Left colon (tissue), 2 donors: ENCODE data around the gene MYBPC3. TPM values are rescaled to one million over a fixed set of nuclear protein-coding genes. Genes with fewer than 3 reads are reported as not detected.

Experiments
- ATAC-seq: fragments of 200-7000 bp; cut with Tn5 transposase; one replicate; pipeline ENCODE4 v1.9.1; 2020; ENCODE audit warnings: mild to moderate bottlenecking, moderate library complexity
- DNase-seq, 2 donors: peaks; one replicate each; pipeline ENCODE4 v3.0.0-alpha.2; 2020
- intact Hi-C, 2 donors: fragments of 100-400 bp; cut with DNase I in 1 of 2; cut with micrococcal nuclease in 1 of 2; formaldehyde crosslinking; loops; one replicate each; pipeline versions ENCODE4 v1.11.2 to v1.14.0; 2022; cut with DNase I, micrococcal nuclease
- long read RNA-seq: library from polyadenylated mRNA; unstranded; transcript quantifications from one replicate; pipeline ENCODE4 v2.0.0, GENCODE V29; 2021
- total RNA-seq, 2 donors: library from RNA; stranded (reverse); fragmentation: NEBNext Ultra II Directional; extraction: Animal tissue kit (Norgen Biotek cat#: 25700); gene quantifications; one replicate each; pipeline ENCODE4 v1.2.1, GENCODE V29; 2021
- donor health status: DM: no; HTN: no; CAD: no.
- donor health status: DM: yes; HTN: yes; CAD: no.

The MYBPC3 gene
- not detected for total RNA-seq
- long read RNA-seq, partial matches to known transcripts, result 0 of 1 reads
- long read RNA-seq, other reads (novel, unspliced or antisense), result 1 of 1 reads

DNA sequence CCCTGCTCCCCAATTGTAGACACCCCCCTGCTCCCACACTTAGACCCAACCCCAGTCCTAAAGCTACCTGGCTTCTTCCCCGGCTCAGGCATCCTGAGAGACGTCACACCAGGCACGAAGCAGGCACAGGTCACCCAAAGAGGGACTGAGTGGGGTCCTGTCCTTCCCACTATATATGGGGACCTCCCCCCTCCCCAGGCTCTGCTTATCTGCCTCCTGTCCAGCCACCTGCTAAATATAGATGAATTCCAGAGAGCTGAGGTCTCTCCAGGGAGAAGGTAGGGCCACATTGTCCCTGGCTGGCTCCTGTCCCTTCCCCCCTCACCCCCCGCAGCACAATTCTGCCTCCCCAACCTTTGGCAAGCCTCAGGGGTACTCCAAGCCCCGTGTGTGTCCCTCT lies at the start of gene MYBPC3:
Gene MYBPC3, minus strand, starts transcription at position 147 of the 400 bp plus-strand sequence. Its CDS starts 55 bp downstream, at position 92.
- no peak for ATAC-seq
- no peak for DNase-seq
- intact Hi-C loops, result no loop called here

DNA sequence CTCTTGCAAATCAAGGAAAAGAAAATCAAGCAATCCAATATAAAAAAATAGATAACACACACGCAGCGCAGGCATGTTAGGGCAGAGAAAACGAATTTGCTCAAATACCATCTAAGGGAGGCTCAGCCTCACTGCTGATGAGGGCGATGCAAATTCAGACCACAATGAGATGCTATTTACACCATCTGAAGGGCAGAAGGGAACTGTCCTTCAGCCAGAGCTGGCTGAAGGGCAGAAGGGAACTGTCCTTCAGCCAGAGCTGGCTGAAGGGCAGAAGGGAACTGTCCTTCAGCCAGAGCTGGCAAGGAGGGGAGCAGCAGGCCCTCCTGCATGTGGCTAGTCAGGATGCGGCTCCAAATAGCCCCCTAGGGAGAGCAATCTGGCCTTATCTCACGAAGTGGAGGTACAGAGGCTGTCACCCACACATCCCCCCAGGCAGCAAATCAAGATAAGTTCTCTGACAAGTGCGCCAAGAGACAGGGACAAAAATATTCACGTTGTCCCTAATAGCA lies 48.3 kb upstream of the MYBPC3 start:
- DNase-seq (no peak), ATAC-seq (peak; percentile 44)
- intact Hi-C loops, result no loop called here

DNA sequence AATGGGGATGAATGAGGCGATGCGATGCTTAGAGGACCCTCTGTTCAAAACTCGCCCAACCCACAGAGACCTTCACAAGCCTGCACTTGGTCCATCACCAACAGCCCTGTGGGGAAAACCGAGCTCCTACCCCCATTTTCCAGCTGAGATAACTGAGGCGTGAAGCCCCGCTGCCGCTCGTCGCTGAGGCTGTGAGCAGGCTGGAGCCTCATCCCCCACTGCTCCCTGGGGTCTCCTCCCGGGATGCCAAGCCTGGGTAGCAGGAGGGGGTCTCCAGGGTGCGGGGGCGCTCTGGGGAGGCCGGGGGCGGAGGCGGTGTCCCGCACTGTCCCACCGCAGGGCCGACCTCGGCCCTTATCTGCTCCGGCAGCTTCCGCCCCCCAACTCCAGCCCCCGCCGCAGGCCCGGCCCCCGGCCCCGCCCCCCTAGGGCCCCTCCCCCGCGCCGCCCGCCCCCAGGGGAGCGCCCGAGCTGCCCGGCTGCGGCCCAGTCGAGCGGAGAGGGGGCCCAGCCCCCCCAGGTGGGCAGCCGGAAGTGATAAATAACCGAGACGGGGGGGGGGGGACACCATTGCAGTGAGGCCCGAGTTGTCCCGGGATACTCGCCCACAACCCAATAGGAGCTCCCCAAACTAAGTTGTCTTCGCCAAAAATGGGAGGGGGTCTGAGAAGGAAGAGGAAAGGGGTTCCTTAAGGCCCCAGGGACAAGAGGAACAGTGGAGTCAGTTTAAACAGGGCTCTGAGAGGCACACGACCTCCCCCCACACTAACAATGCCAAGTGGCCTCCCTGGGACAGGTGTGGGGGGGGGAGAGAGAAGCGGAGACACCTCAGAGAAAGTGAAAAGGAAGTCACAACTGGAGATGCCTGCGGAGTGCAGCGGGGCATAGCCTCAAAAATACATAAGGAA lies 47.6 kb upstream of the MYBPC3 start:
- intact Hi-C loops, result no loop called here
- DNase-seq (peak in 1 of 2 donors; percentile 38), ATAC-seq (peak; percentile 75)

DNA sequence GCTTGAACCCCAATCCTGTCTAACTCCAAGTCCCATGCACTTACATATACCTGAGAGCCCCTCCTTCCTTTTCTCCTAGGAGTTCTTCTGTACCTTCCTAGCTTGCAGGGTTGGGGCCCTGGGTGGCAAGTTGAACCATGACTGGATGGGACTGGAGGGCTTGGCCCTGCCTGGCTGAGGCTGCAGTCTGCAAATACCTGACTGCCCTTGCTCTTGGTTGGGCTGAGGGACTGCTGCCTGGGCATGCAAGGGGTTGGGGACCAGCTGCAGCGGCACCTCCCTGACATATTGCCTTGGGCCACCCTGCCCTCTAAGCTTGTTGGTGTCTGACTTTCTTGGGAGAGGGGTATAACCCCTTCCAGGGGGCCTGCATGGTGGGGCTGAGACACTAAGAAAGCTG lies 46.0 kb upstream of the MYBPC3 start:
- intact Hi-C loops, result no loop called here
- DNase-seq, result no peak
- no peak for ATAC-seq

DNA sequence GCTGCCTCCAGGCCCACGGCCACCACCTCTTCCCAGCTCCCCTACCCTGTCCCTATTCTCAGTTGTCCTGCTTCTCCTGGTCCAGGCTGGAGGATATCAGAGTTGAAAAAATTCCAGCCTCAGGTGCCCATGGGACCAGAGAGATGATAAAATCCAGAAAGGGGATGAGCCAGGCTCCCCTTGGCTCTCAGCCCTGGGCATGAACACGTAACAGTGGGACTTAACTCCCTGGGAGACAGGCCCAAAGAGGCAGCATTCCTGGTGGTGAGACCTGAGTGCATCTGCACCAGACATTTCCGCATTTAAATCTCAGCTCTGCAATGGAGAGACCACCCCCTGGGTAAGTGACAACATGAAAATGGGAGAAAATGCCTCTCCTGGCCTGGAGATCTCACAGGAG lies 45.5 kb upstream of the MYBPC3 start:
- DNase-seq (no peak), ATAC-seq (no peak)
- intact Hi-C loops, result no loop called here

DNA sequence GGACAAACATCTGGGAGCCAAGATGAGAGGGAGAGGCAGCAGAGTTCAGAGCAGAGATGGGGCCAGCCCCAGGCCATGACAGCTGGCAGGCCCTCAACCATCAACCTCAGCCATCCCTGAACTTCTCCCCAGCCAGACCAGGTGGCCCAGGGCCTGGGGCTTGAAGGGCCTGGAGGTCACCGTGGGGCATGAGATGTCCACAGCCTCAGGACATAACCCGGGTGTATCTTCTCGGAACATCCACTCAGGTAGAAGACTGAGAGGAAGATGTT lies 43.5 kb upstream of the MYBPC3 start:
- ATAC-seq (no peak), DNase-seq (no peak)
- intact Hi-C loops, result no loop called here

DNA sequence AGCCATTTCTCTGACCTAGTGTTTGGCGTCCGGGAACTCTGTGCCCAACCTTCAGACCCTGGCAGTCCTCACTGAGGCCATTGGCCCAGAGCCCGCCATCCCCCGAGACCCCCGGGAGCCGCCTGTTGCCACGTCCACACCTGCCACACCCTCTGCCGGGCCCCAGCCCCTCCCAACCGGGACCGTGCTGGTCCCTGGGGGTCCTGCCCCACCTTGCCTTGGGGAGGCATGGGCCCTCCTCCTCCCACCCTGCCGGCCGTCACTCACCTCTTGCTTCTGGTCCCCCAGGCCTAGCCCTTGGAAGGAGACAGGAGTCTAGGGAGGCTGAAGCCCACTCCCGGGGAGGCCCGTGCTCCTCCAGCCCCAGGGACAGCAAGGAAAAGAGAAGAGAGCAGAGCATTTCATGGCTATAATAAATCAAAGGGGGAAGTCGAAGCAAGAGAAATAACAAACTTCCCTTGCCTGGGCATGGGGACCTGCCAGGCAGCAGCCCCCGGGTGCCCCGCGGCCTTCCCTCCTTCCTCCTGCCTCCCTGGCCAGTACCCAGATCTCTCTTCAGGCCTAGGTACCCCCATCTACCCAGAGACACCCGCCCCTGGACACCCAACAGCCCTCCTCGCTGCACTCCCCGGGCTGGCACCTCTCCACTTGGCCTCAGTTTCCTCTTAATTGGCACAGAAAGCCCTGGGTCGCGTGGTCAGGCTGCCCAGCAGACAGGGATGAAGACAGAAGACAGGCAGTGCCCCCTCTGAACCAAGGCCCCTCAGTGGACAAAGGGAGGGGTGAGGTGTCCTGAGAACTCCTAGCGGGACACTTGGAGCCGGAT lies 42.9 kb upstream of the MYBPC3 start:
- no peak for DNase-seq

DNA sequence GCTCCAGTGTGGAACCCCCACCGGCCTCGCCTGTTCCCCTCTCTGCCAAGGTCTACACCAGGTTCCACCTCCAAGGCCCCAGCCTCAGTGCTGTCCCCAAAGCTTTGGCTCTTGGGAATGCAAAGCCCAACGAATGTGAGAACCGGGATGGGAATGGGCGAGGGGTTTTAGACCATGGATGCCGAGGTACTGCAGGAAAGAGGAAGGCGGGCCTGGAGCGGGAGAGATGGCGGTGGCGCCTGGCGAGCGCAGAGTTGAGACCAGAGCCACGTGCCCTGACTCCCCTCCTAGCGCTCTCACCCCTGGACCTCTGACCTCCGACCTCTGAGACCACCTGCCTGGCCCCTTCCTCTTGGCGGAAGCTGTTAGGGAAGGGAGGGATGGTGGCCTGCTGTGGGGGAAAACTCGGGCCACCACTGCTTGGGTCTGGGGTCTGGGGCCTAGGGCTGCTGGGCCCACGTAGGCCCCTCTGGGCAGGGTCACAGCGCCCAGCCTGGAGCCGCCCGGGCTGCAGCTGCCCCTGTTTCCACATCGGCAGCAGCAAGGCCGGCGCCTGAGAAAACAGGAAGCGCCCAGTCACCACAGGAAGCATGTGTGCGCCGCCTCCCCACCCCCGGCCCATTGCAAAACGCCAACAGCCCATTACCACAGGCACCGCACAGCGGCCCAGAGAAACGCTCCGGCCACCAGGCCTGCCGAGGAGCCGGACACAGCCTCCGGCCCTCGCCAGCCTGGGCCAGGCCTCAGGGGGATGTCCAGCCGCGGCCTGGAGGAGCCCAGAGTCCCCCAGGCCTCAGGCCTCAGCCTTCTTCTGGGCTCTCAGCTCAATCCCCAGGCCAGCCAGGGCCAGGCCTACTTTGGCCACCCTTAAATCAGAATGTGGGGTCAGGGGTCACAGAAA lies 42.1 kb upstream of the MYBPC3 start:
- ATAC-seq (peak; percentile 56), DNase-seq (peak in 1 of 2 donors; percentile 57)
- intact Hi-C loops, result no loop called here

More for the DNA sequence above, 42.9 kb upstream of the MYBPC3 start:
- ATAC-seq, result no peak
- intact Hi-C loops, result no loop called here

DNA sequence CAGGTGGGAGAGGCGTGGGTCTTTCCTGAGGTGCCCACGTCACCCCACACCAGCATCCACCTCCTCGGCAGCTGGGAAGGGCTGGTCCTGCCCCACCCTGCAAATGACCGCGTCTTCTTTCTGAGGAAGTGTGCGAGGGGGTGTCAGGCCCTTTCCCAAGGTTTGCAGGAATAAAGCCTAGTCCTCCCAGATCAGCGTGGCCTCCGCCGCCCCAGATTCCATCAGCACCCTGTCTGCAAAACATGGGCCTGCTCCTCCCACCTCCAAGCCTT lies 41.5 kb upstream of the MYBPC3 start:
- intact Hi-C loops, result no loop called here
- DNase-seq (no peak), ATAC-seq (no peak)

DNA sequence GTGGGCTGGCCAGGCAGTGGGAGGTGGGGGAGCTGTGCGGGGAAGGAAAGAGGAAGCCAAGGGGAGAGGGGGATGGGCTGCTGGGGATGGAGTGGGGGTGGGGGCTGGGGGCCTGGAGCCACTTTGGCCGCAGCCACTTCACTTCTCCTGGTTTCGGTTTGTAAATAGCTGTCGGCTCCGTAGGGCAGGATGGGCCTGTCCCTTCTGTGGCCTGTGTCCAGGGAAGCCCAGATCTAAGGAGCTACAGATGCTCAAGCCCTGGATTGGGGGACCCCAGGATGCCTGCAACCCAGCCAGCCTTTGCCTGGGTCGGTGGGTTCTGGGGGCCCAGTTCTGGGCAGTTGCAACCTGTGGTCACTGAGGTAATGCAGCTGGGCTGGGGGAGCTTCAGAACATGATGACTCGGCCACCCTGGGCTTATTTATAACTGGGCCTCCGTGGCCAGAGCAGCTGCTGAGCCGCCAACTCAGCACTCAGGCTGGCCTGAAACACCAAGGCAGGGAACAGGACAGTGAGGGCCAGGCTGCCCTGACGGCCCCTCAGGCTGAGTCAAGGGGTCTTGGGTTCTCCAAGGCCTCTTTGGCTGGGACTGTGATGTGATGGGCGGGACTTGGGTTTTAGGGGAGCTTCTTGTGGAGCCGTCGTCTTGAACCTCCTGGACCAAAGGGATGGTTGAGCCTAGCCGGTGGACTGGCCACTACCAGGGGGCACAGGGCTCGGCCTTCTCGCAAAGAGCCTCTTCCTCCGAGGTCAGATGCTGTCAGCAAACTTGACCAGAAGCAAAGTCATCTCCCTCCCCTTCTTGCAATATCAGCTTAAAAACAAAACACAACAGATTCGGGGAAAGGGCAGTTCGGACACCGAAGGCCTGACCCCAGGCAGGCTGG lies 40.9 kb upstream of the MYBPC3 start:
- intact Hi-C loops, result no loop called here
- DNase-seq, result no peak
- peak; percentile 29 for ATAC-seq

DNA sequence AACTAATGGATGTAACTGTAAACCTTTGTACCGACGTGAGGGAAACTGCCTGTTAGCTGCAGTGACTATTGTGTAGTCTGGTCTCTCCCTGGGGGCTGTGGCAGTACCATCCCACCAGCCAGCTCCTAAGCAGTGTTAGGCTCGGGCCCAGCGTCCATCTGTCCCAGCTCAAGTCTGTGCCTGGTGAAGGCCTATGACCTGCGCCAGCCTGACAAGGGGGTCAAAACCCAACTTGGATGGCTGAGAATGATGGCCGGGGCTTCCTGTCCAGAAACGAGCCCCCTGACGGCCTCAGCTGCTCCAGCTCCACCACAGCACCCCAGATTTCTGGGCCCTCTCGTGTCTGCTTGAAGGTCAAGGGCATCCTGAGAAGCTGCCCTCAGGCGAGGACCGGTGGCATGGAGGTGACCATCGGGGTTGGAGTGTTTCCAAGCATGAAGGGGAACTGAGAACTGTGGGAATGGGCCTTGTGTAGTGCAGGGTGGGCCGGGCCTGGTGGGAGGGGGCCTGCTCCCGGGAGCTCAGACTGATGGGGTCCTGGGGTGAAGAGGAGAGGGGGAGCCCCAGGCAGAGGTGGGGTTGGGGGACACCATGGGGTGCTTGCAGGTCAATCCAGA lies 40.2 kb upstream of the MYBPC3 start:
- DNase-seq (no peak), ATAC-seq (no peak)
- intact Hi-C loops, result no loop called here

DNA sequence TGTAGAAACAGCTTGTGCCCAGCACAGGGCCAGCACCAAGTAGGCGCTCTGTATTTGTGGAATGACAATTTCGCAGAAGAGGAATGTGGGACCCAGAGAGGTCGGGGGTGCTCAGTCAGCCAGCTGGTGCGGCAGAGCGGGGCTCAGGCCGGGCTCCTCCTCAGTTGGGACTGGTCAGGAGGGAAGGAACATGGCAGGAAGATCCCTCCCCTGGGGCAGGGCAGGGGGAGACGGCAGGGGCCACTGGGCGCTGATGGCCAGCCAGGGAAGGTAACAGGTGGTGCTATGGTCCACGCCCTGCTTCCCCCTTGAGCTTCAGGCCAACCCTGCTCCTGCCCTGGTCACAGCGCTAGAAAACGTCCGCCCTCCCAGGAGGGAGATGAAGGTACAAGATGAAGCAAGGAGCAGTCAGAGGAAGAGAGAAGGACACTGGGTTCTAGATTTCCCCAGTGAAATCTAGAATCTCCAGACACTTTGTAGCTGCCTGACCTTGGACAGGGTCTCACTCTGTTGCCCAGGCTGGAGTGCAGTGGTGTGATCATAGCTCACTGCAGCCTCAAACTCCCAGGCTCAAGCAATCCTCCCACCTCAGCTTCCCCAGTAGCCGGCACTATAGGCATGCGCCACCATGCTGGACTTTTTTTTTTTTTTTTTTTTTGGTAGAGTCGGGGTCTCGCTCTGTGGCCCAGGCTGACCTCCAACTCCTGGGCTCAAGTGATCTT lies 39.4 kb upstream of the MYBPC3 start:
- DNase-seq (no peak), ATAC-seq (no peak)
- intact Hi-C loops, result no loop called here

DNA sequence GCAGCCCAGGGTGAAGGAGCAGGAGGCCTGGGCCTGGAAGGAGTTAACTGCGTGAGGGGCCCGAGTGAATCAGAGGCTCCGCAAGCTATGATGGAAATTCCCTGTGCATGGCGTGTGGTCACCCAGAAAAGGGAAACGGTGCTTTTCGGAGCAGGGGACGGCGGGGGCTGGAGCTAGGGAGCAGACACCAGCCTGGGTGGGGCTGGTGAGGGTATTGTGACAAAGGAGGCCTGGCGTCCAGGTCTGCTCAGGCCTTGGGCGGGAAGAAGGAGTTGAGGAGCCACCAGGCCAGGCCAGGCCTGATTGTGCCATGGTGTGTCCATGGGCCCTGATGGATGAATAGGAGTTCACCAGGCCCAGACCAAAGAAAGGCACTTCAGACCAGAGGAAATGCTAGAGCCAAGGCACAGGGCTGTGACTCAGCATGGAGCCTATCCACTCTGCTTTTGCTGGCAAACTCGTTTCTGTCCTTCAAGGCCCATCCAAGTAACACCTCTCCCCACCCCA lies 38.6 kb upstream of the MYBPC3 start:
- intact Hi-C loops, result no loop called here
- no peak for DNase-seq

DNA sequence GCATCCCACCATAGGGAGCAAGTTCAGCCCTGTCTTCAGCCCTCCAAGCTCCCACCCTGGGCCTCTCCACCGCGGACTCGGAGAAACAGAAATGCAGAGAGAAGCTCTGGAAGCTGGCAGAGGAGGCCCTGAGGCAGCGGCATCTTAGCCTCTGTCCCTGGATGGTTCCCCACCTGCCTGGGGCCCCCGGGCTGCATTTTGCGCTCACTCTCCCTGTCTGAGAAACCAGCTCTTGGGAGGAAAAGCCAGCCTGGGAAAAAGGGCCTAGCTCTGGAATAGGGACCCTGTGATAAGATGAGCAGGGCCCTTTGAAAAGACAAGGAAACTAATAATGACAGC lies 37.9 kb upstream of the MYBPC3 start:
- intact Hi-C loops, result no loop called here
- DNase-seq, result no peak
- no peak for ATAC-seq

More for the DNA sequence above, 38.6 kb upstream of the MYBPC3 start:
- no peak for ATAC-seq

DNA sequence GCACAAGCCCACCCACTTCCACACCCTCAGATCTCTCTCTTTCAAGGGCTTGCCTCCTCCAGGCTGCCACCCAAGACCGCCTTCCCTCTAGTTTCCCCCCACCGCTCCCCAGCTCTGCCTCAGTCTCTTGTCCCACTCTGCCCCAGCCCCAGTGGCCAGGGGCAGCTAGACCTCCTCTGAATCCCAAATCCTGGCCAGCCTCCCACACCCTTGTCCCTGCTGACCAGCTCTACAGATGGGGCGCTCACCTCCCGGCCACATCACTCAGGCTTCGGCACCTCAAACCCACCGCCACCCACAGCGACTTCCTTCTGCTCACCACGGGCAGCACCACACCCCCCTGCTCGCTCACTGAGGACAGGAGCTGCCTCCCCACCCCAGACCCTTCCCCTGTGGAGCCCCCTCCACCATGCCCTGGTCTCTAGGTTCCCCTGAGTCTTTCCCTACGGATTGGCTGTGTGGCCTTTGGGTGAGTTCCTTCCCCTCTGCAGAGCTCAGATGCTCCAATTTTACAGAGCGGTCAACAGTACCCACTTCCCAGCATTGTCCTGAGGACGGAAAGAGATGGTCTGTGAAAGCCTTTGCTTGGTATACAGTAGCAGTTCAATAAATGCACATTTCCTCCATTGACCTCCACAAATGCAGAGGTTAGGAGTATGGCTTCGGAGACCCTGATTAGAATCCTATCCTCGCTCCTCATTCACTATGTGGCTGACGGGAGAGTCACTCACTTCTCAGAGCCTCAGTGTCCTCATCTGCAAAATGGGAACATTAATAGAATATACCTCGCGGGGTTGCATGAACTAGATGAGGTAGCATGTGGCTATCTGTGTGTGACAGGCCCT lies 37.3 kb upstream of the MYBPC3 start:
- no peak for DNase-seq
- no peak for ATAC-seq
- intact Hi-C loops, result no loop called here
